HL-60 (cell line): Measurements from ENCODE around the gene ARHGEF7.

ENCODE experiments used
- CTCF ChIP-seq: IDR thresholded peaks from one replicate; pipeline ENCODE4 v1.5.1; 2011; ENCODE audit warnings: low read length, control low read depth, inconsistent platforms; ENCODE audit not compliant: insufficient read depth
- POLR2AphosphoS5 ChIP-seq: IDR thresholded peaks from 2 replicates; pipeline ENCODE4 v1.6.1; 2012; ENCODE audit warnings: low read depth
- REST ChIP-seq: IDR thresholded peaks from 2 replicates; pipeline ENCODE4 v1.6.1; 2012; ENCODE audit warnings: low read depth; ENCODE audit not compliant: insufficient replicate concordance

GRCh38 chr13:111233080-111233479 lies 118.0 kb downstream of the ARHGEF7 start:
- TF ChIP-seq CTCF (no peak), REST (no peak), POLR2AphosphoS5 (no peak)
